GM21528 (cell line): ENCODE results near the gene ETV5.
A peak's percentile ranks its signal among the peaks of the same experiment; 100 is the strongest.

ENCODE experiments used
- ATAC-seq: cut with Tn5 transposase; IDR thresholded peaks from one replicate; pipeline ENCODE4 v1.9.1; 2021; ENCODE audit warnings: mild to moderate bottlenecking, moderate library complexity; ENCODE audit not compliant: unreplicated experiment, low FRiP score

Gene ETV5

DNA sequence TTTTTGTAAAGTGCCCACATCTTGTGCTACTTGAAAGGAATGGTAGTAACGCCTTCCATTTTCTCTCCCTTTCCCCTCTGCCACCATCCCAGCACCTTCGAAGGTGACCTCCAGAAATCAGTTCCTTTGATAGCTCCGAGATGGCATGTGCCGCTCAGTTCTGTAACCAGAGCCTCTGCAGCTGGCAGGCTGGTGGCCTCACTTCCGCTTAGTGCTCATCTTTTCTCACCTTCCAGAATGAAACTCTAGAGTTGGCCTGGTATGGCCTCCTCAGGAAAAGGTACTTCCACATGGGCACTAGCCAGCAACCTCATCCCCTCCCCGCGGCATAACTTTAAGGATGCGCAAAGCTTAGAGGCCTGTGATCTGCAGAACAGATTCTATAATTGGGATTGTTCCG, 38.8 kb downstream of the ETV5 start:
- no peak for ATAC-seq

DNA sequence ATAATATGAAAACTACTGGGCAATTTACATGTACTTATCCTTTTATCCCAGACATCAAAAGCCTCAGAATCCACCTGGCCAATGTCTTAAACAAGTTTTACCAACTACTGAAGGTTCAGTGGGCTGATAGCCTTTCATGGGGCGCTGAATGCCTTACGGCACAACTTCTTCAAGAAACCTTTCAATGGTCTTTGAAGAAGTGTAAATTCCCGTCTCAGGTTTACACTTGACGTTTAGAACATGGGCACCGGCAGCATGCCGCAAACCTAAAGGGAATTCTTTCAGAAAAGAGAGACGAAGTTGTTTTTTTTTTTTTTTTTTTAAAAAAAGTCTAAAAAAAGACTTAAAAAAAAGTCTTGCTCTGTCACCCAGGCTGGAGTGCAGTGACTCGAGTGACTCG, 39.7 kb downstream of the ETV5 start:
- ATAC-seq: no peak

DNA sequence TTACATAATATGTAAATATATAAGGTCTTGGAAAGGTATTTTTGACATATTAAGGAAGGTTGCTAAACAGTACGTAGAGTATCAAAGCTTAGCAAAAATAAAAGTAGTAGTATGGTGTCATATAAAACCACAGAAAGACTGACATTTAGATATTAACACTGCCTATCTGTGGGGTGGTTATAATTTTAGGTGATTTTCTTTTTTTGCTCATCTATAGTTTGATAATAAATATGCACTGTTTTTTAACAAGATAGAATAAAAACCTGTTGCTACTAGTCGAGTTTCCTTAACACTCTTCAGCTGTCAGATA, 40.7 kb downstream of the ETV5 start:
- ATAC-seq: no peak

DNA sequence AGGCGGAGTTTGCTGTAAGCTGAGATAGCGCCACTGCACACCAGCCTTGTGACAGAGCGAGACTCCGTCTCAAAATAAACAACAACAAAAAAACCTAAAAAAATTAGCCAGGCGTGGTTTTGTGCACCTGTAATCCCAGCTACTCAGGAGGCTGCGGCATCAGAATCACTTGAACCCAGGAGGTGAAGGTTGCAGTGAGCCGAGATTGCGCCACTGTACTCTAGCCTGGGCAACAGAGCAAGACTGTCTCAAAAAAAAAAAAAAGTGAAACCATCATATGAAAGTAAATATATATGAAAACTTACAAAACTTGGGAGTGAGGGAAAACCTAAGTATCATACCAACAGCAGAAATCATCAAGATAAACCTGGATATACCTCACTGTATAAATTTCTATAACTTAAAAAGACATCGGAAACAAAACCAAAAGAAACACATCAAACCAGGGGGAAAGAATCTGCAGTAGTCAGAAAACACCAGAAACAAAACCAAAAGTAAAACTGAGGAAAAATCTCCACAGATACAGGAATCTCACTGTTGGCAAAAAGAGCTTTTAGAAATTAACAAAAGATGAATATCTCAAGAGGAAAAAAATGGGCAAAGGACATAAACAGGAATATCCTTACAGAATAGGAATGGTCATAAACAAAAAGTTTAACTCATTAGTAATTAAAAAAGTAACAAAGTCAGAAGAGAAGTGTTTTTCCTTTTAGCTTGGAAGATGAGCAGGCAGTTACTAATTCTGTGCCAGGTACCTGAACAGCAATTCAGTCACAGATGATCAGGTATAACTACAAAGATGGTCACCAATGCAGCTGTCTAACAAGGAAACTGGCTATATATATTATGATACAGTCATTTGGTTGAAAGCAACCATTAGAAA, 41.3 kb downstream of the ETV5 start:
- no peak for ATAC-seq

DNA sequence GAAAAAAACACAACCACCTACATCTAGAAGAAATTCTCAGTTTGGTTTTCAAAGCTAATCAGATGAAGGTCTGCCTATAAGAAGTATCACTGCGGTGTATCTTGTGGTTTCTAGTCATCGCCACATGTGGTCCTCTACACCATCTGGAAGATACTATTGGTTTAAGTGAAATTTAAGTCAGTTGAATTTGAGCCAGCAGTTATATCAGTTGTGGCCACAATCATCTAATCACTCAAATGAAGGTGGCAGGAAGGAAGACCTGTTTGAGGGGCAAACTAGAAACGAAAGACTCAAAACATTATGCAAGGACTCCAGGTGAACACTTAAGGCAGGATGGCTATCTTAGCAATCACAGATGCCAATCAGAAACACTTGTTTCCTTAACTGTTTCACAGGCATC, 48.7 kb downstream of the ETV5 start:
- peak; percentile 93 for ATAC-seq

DNA sequence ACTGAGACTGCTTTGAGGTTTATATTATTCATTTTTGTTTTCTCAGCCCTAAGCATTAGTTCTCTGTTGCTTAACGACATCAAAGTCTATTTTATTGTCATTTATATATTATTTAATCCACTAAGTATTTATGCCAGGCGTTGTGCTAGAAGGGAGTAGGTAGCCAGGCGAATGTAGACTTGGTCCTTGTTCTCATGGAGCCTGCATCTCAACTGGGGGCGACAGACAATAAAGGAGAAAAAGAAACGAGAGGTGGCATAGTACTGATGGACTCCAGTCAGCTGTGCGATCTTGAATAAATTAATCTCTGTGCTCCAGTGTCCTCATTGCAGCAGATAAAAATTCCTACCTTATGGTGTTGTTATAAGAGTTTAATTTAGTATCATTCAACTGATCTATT, 49.7 kb downstream of the ETV5 start:
- ATAC-seq: no peak

DNA sequence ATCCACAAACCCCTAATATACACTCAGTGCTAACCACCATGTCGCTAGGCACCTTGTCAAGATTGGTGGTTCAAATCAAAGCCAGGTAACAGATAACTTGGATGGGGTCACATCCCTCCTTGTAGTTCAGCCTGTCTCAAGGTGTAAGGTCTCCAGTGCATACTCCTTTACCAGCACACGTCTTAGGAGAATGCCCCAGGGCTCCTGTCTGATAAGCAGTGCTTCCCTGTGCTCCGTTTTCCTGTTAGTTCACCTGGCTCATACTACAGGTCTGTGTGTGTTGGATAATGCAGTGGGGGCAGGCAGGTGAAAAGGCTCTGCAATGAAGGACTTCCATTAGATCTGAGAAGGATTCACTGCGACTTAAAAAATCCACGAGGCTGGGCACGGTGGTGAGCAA, 50.7 kb downstream of the ETV5 start:
- no peak for ATAC-seq

DNA sequence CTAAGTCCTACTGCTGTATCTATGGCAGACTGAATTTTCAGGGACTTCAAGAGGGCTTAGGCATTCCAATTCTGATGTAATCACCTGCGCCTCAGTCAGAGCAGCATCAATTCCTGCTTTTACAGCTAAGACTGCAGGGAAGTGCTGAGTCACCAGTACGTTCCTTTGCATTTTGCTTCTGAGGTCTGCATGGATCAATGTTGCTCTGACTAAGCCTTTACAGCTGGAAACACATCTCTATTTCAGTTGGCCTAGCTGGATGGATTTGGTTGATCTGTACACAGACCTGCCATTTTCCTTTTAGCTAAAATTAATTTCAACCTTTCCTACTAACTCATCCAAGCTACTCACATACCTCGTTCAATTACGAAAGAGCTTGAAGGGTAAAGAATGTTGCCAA, 51.3 kb downstream of the ETV5 start:
- no peak for ATAC-seq

DNA sequence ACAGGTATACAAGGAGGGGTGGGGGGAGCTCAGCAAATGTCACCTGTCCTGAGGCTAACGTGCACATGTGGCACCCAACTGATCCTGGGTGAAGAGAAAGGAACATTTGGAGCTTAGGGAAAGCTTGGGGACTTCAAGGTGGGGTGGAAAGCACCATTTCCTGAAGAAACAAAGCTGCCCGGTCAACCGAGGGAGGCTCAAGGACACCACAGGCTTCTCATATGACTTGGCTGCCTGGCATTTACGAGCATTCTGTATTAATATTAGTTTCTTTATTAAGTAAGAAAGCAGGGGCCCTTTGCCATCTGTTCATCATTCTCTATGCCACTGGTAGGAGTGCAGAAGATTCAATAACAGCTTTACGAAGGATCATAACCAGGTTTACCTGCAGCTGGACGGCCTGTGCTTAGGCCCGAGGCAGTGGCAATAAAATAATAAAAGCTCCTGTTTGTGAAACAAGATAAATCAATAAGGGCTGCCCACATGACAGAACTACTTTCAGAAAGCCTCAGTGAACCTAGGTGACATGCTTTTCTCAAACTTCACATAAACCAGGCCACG, 54.0 kb downstream of the ETV5 start:
- no peak for ATAC-seq

DNA sequence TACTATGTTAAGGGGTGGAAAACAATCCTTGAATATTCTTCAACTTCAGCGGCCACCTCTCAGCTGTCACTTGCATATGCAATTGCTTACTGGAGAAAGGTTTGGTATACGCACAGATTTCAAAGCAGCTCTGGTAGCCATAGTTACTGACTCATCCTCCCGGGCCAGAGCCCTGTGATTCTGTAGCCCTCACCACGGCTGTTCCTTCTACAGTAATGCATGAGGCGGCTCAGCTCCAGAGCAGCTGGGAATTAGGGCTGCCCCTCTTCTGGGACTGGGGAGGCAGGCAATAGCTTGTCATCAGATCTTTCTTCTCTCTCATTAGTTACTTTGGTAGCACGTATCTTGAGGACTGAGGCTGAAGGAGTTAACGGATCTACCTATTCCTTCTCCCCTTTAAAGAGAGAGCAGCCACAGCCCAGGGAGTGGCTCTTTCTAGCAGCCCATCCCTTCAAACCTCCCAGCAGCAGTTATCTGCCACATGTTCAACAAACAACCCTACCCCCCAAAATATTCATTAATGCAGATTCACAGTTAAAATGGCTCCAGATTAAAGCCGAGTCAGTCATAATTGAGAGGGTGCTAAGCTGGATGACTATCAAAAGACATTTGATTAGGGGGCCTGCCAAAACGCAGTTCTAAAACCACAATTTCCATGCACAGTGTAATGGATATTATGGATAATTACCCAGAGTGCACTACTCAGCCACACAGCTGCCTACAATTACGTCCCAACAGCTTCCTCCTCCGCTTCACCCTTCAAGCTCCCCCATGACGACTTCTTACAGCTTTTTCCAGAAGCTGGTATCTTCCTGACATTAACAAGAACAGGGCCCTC, 54.7 kb downstream of the ETV5 start:
- ATAC-seq: no peak

DNA sequence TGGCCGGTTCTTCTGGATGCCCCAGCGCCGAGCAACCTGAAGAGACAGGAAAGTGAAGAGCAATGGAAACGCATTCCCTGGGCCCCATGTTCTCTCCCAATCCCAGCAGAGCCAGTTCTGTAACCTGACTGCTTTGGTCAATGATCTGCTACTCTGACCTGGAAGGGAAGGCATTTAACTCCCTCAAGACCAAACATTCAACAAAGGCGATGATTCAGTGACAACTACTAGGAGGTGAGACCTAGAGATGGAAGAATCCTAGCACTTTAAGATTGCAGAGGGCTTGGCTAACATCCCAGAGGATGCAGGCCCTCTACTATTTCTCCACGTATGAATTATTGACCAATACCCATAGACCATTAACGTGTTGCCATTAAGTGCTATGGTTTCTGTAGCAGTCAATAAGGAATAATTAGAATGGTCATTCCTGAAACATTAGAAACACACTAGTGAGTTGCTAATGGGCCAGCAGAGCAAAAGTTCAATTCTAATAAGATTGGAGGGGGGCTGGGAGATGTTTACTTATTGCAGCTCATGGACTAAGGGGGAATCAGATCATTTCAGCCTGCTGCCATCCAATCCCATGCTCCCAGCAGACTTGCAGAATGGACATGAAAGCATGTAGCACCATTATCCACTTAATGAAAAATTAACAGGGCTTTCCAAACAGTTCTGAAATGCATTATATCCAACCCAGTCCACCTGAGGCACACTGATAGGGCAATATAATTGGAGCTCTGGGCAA, 56.6 kb downstream of the ETV5 start:
- no peak for ATAC-seq

DNA sequence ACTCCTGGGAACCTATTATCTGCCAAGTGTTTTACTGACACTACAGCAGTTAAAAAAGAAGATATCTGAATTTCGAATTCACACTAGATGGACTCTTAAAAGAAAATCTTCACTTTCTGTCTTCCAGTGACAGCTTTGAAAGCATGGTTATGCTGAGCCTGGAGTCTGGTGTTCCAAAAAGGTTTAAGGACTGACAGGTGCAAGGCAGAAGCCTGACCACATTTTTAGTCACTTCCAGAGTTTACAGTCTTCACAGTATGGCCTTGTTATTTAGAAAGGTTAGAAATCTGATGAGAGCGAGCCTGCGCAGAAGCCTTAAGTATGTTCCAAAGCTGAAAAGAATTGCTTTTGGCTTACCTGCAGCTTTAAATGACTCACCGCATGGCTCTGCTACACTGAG, 59.9 kb downstream of the ETV5 start:
- no peak for ATAC-seq

DNA sequence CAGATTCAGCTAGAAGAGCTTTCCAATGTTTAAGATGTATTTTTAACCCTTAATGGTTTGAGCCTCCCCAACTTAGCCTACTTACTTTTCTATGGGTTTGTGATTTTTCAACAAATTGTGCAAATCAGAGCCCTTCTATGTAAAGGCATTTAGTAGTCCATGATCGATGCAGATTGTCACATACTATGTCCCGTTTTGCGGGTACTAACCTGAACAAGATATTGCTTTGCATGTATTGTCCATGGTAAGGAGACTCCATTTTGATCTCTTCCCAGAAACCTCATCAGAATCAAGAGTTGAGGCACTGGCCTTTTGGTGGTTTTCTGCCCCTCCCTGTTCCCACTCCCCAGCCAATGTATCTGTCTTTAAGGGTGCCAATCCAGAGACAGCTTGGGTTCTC, 60.8 kb downstream of the ETV5 start:
- no peak for ATAC-seq

DNA sequence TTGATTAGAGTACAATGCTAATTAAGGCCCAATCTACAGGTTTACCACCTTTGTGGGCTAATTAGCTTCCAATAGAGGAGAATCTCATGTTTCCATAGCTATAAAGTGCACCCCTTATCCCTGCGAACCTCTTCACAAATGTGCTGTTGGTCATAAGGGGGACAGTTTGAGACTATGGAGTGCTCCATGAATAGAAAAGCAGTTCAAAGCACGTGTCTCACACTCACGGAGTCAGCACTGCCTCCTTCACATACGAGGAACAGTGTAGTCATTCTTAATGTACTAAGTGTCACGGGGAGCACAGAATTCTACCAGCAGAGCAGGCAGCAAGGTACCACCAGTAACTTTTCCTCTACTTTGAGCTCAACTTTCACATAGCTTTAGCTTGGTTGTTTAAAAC, 62.1 kb downstream of the ETV5 start:
- ATAC-seq: no peak

DNA sequence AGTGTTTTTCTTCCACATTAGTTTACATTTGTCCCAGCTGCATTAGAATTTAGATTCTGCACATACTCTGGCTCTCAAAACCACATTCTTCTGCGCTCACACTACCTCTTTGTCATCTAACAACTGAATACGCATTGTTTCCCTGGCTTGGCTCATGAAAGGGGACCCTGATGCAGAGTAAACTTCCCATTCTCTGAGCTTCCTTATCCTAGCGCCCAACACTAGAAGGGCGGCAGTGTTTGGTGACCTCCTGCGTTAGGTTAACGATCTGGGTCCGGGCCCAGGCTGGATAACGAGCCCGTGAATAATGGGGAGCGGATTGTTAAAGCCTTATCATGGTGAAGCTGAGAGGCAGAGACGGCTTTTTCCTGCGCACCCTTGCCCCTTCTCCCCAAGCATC, 63.9 kb downstream of the ETV5 start:
- ATAC-seq: no peak

DNA sequence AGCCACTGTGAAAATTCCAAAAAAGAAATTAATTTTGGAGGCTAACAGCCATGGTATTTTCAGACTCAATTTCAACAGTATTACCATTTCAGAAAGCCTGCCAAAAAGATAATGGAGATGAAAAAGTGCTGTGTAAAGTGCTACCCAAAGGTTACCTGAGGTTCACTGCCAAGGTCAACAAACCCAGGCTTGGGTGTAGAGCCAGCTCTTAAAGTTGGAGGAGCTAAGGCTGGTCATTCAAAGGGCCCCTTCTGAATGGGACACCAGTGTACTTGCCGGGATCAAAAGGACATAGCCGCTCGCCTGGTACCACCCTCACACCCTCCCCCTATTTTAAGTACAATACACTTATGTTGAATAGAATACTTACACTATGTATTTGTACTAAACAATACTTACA, 64.5 kb downstream of the ETV5 start:
- no peak for ATAC-seq

DNA sequence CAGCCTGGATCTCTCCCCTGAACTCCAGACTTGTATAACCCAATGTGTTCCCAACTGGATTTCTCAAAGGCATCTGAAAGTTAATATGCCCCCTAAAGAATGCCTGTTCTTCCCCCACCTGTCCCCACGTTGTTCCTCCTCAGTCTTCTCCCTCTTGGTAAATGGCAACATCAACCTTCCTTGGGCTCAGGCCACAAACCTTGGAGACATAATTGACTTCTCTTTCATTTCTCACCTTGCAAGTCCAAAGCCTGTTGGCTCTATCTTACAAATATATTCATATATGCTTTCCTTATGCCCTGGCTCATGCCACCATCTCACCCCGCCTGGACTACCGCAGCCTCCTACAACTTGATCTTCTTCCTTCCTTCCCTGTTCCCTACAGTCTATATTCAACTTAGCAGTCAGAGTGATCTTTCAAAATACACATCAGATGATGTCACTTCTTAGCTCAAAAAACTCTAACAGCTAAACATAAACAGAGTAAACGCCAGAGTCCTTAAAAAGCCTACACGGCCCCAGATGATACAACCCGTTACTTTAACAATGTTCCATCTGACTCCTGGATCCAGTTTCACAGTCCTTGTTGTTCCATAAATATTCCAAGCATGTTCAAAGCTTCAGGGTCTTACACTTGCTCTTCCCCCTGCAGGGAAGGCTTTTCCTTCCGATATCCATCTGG, 66.2 kb downstream of the ETV5 start:
- no peak for ATAC-seq

DNA sequence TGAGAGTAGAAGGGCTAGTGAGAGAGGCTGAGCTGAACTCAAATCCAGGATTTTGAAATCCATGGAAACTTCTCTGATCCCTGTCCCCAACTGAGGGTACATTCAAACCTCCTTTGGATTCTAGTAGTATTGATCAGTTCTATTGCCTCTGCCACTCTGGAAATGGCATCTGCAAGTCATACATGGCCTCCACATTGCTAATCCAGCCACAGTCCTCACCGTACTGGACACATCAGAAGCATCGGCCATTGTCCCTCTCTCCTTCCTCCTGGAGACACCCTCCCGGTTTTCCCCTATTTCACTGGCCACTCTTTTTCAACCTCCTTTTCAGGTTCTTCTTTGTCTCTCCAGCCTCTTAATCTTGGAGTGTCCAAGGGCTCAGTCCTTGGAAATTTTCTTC, 66.9 kb downstream of the ETV5 start:
- ATAC-seq: no peak

DNA sequence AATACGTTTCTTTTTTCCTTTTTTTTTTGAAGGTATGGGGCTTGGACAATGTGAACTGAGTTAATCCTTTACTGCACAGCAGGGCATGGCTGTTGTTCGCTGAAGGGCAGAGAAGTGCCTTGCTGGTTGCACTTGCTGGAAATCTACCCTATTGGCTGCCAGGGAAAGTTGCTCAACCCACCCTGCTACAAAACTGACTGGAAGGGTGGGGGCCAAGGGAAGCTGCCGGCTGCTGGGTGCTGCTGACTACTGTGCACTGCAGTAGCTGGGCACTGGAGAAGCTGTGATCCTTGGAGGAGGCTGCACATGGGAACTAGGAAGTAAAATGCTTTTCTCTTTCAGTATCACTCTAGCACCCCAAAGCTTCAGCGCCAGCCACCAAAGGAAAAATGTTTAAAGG, 70.5 kb downstream of the ETV5 start:
- ATAC-seq: no peak

DNA sequence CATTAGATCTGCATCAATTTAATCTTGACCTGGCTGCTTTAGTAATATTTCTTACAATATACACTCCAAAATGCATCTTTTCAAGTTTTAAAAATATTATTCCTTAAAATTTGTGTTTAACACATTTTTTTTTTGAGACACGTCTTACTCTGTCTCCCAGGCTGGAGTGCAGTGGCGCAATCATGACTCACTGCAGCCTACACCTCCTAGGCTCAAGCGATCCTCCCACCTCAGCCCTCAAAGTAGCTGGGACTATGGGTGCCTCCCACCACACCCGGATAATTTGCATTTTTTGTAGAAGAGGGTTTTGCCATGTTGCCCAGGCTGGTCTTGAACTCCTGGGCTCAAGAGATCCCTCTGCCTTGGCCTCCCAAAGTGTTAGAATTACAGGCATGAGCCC, 73.6 kb downstream of the ETV5 start:
- ATAC-seq: no peak
